ENCODE results near the gene LY9. TPM values are rescaled to one million over a fixed set of nuclear protein-coding genes. Genes with fewer than 3 reads are reported as not detected.

The LY9 gene
- total RNA-seq, 2 donors from 2014 or later = not detected

DNA sequence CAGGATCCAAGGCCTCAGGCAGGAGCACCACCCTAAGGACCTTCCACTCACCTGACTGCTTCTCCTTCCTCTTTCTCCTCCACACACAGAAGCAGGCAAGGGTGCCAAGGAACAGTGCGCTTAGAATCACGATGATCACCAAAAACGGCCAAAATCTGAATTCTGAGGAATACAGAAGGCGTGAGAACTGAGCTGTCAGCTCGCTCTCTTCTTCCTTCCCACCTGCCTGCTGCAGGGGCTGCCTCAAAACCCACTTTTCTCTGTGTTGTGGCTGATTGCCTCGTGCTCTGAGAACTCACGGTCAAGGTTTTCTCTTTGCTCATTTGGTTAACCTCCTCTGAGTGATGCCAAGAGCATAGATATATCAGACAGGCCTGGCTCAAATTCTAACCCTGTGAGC lies 42.9 kb downstream of the LY9 start:
- DNase-seq = no peak
- no peaks in the 10 kb centered on the region for H3K36me3 Mint-ChIP-seq (ENCODE audit: low read depth)
- peaks cover 2% of the 10 kb centered on the region for H3K27me3 Mint-ChIP-seq (ENCODE audit: insufficient read depth)
- H3K4me3 ChIP-seq (ENCODE audit: low read length) = no peak overlapping the region
- no peak overlapping the region for H3K27ac ChIP-seq (ENCODE audit: low read depth, low read length)
- H3K9me3 ChIP-seq (ENCODE audit: control insufficient read depth, low read length) = no peaks in the 10 kb centered on the region
- no peaks in the 10 kb centered on the region for H3K27me3 ChIP-seq (ENCODE audit: control insufficient read depth, insufficient read depth, low read length, poor library complexity, severe bottlenecking)
- H3K9me3 Mint-ChIP-seq = no peaks in the 10 kb centered on the region
- TF ChIP-seq, protein P1, sequence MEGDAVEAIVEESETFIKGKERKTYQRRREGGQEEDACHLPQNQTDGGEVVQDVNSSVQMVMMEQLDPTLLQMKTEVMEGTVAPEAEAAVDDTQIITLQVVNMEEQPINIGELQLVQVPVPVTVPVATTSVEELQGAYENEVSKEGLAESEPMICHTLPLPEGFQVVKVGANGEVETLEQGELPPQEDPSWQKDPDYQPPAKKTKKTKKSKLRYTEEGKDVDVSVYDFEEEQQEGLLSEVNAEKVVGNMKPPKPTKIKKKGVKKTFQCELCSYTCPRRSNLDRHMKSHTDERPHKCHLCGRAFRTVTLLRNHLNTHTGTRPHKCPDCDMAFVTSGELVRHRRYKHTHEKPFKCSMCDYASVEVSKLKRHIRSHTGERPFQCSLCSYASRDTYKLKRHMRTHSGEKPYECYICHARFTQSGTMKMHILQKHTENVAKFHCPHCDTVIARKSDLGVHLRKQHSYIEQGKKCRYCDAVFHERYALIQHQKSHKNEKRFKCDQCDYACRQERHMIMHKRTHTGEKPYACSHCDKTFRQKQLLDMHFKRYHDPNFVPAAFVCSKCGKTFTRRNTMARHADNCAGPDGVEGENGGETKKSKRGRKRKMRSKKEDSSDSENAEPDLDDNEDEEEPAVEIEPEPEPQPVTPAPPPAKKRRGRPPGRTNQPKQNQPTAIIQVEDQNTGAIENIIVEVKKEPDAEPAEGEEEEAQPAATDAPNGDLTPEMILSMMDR (conservative IDR thresholded peaks at IDR 0.05) = no peak
- H3K4me1 ChIP-seq (ENCODE audit: control insufficient read depth, insufficient read depth, low read length) = no peaks in the 10 kb centered on the region
- no peak overlapping the region for H3K27ac Mint-ChIP-seq
- H3K36me3 ChIP-seq (ENCODE audit: control insufficient read depth, insufficient read depth, low read length) = no peaks in the 10 kb centered on the region
- H3K9ac ChIP-seq (ENCODE audit: extremely low read depth, low read length, poor library complexity, severe bottlenecking) = no peak overlapping the region
- 91 to 93% methylated on average over 6 to 7 of the region's 7 CpGs for WGBS, 2 experiments (ENCODE audit: insufficient coverage in 1 of 2, insufficient read length in 1 of 2)
- peaks cover 14% of the 10 kb centered on the region for H3K4me1 Mint-ChIP-seq
- no peak overlapping the region for H3K4me3 Mint-ChIP-seq

DNA sequence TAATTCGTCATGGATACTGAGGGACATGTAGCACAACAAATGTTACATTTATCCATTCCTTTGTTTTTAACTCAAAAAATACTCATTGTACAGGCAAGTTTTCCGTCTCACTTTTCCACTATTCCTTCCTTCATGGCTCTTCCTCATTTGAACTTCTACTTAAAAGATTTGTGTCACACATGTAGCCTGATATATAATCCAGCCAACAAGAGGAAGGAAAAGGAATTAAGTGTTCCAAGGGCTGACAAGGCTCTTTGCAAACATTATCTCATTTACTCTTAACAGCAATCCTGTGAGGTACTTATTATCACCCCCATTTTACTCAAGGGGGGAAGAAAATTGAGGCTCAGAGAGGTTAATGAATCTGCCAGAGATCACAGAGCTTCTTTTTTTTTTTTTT lies 43.8 kb downstream of the LY9 start:
- peaks cover 11% of the 10 kb centered on the region for H3K4me1 Mint-ChIP-seq
- WGBS, 2 experiments (ENCODE audit: insufficient coverage in 1 of 2, insufficient read length in 1 of 2) = 89 to 100% methylated on average over 2 of the region's 2 CpGs
- no peak overlapping the region for H3K27ac ChIP-seq (ENCODE audit: low read depth, low read length)
- H3K27me3 ChIP-seq (ENCODE audit: control insufficient read depth, insufficient read depth, low read length, poor library complexity, severe bottlenecking) = no peaks in the 10 kb centered on the region
- no peaks in the 10 kb centered on the region for H3K36me3 ChIP-seq (ENCODE audit: control insufficient read depth, insufficient read depth, low read length)
- H3K36me3 Mint-ChIP-seq (ENCODE audit: low read depth) = no peaks in the 10 kb centered on the region
- no peak overlapping the region for H3K4me3 Mint-ChIP-seq
- H3K27ac Mint-ChIP-seq = no peak overlapping the region
- H3K9me3 ChIP-seq (ENCODE audit: control insufficient read depth, low read length) = no peaks in the 10 kb centered on the region
- H3K9ac ChIP-seq (ENCODE audit: extremely low read depth, low read length, poor library complexity, severe bottlenecking) = no peak overlapping the region
- peaks cover 2% of the 10 kb centered on the region for H3K27me3 Mint-ChIP-seq (ENCODE audit: insufficient read depth)
- DNase-seq = no peak
- no peaks in the 10 kb centered on the region for H3K4me1 ChIP-seq (ENCODE audit: control insufficient read depth, insufficient read depth, low read length)
- H3K9me3 Mint-ChIP-seq = no peaks in the 10 kb centered on the region
- TF ChIP-seq, protein P1 (conservative IDR thresholded peaks at IDR 0.05) = no peak
- no peak overlapping the region for H3K4me3 ChIP-seq (ENCODE audit: low read length)

DNA sequence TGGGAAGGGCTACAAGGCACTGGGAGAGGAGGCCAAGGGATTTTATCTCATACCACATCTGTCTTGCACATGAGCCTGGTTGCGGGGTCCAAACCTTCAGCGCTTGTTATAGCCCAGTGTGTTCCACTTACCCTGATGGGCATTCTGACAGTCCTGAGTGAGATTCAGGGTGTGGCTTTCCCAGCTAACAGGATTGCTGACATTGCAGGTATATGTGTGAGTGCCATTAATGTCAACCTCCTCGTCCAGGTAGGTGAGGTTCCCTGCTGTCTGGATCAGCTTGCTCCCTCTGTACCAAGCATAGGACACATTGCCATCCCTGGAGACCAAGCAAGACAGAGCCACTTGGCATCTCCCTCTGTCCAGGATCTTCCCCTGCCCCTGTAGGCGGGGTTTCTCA lies 45.1 kb downstream of the LY9 start:
- no peak overlapping the region for H3K27ac ChIP-seq (ENCODE audit: low read depth, low read length)
- no peak overlapping the region for H3K9ac ChIP-seq (ENCODE audit: extremely low read depth, low read length, poor library complexity, severe bottlenecking)
- Mint-ChIP-seq H3K27me3 (ENCODE audit: insufficient read depth) (peaks cover 2% of the 10 kb centered on the region), H3K9me3 (no peaks in the 10 kb centered on the region), H3K4me3 (no peak overlapping the region), H3K4me1 (peaks cover 10% of the 10 kb centered on the region), H3K27ac (no peak overlapping the region), H3K36me3 (ENCODE audit: low read depth) (no peaks in the 10 kb centered on the region)
- no peaks in the 10 kb centered on the region for H3K36me3 ChIP-seq (ENCODE audit: control insufficient read depth, insufficient read depth, low read length)
- WGBS, 2 experiments (ENCODE audit: insufficient coverage in 1 of 2, insufficient read length in 1 of 2) = 88 to 90% methylated on average over 2 to 4 of the region's 4 CpGs
- H3K4me3 ChIP-seq (ENCODE audit: low read length) = no peak overlapping the region
- TF ChIP-seq, protein P1 (conservative IDR thresholded peaks at IDR 0.05) = no peak
- peaks cover 7% of the 10 kb centered on the region for H3K9me3 ChIP-seq (ENCODE audit: control insufficient read depth, low read length)
- no peaks in the 10 kb centered on the region for H3K4me1 ChIP-seq (ENCODE audit: control insufficient read depth, insufficient read depth, low read length)
- DNase-seq = no peak
- no peaks in the 10 kb centered on the region for H3K27me3 ChIP-seq (ENCODE audit: control insufficient read depth, insufficient read depth, low read length, poor library complexity, severe bottlenecking)

Data from endodermal cell (in vitro differentiated cells).